GM13977 (cell line): ENCODE data around the gene AGR2.

Experiments used
- DNase-seq: peaks from one replicate; pipeline ENCODE4 v3.0.0; 2012; ENCODE audit warnings: low spot score
- in situ Hi-C: fragments of 300-500 bp; cut with MboI; formaldehyde crosslinking; loops from one replicate; pipeline ENCODE4 v1.12.0; 2022; ENCODE audit warnings: low sequenced_read_pairs, low pct_unique_long_range_greater_than_20kb, mixed read lengths, inconsistent platforms; ENCODE audit not compliant: unreplicated experiment
- TF ChIP-seq, protein P1 (sequence below): IDR thresholded peaks from 2 replicates; pipeline ENCODE4 v1.5.1; 2012; ENCODE audit warnings: mild to moderate bottlenecking, control low read depth; ENCODE audit not compliant: insufficient read depth; ENCODE audit errors: extremely low read depth, missing control alignments

AGR2 gene

DNA sequence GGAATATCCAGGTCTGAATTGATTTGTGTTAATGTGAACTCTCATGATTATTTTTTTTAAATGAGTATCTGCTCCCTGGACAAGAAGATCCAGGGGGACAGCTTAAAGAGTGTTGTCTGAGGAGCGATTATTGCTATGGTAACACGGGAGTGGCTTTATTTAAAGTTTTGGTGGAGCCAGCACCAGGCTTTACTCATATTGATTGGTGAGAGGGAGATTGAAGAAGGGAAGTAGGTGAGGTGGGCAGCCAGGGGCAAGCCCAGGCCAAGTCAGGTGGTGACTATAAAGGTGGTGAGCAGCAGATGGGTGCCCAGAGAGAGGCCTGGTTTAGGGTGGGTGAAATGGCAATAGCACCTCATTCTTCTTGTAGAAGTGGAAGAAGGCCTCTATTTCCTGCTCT lies 10.2 kb upstream of the AGR2 start:
- TF ChIP-seq, protein P1, sequence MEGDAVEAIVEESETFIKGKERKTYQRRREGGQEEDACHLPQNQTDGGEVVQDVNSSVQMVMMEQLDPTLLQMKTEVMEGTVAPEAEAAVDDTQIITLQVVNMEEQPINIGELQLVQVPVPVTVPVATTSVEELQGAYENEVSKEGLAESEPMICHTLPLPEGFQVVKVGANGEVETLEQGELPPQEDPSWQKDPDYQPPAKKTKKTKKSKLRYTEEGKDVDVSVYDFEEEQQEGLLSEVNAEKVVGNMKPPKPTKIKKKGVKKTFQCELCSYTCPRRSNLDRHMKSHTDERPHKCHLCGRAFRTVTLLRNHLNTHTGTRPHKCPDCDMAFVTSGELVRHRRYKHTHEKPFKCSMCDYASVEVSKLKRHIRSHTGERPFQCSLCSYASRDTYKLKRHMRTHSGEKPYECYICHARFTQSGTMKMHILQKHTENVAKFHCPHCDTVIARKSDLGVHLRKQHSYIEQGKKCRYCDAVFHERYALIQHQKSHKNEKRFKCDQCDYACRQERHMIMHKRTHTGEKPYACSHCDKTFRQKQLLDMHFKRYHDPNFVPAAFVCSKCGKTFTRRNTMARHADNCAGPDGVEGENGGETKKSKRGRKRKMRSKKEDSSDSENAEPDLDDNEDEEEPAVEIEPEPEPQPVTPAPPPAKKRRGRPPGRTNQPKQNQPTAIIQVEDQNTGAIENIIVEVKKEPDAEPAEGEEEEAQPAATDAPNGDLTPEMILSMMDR = no peak
- no peak for DNase-seq
- in situ Hi-C loops = no loop called here

DNA sequence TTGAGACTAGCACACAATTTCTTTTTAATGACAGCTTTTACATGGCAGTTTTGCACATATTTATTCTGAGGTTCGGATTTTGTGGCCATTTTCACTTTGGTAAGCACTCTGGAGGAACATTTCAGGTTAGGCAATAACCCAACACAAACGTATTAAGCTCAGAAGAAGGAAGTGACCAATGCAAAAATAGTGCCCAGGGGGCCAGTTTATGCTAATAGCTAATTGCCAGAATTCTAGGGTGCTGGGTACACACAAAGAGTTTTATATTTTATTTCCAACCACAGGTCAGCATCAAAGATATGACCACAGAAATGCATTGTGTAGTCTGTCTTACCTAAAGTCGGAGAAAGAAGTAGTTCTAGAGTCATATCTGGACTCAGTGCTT lies 8.4 kb upstream of the AGR2 start:
- in situ Hi-C loops = no loop called here
- no peak for DNase-seq
- TF ChIP-seq, protein P1 = no peak

DNA sequence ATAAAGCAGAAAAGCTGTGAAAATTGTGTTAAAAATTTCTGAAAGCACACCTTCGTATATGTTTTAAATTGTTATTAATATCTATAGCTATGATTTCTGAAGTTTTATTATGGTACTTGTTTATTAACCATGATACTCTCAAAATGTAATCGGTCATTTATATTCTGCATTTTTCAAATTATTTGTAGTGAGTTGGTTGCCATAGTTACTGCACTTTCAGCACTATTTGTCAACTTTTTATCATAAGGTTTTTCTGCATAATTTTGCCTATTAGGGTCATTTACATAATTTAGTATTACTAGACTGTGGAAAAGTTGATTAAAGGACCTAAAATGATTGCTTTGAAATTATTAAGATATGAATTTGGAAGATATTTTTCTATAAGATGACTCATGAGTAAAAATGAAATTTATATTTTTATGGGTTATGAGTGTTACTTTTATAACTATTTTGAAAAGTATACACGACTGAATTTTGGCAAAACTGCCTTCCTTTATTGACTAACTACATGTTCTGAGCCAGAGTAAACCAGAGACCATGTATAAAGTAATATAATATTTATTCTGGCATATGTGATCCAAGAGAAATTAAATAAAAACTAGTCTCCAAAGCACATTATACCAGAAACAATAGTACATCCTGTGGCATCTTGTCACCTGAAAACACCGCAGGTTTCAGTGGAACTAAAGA lies 7.9 kb upstream of the AGR2 start:
- TF ChIP-seq, protein P1 = no peak
- DNase-seq = no peak
- in situ Hi-C loops = no loop called here

DNA sequence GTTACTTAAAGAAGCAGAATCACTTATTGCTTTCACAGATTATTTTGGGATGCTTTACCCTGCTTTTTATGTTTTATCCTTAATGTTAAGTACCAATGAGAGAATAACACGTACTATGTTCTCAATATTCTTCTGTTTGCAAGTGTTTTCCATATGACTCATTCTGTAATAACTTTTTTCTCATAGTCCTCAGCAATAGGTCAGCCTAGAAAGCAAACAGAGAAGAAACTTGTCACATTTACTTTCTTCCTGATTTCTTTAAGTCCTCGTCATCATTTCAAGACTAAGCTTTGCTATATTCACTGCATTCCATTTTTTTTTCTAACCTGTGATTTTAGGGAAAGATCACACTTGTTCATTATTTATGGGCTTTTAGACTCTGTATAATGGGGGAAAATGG lies 6.8 kb upstream of the AGR2 start:
- TF ChIP-seq, protein P1 = no peak
- in situ Hi-C loops = no loop called here

DNA sequence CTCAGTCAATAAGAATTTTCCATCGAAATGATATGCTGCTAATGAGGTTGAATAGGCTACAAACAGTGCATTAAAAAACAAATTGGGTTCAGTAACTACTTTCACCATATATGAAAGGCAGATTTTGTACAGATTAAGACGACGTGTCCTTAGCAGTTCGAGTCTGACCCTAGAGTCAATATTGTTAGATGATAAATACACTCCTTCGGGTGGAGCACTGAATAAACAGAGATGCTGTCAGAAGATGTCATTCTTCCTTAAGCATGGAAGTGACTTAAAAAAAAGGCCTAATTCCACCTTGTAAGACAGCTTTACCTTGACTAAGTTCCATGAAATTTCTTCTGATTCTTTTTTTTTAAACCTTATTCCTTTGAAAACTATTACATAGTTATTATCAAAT lies 5.8 kb upstream of the AGR2 start:
- DNase-seq = no peak
- in situ Hi-C loops = no loop called here
- TF ChIP-seq, protein P1 = no peak

More for the DNA sequence above, 6.8 kb upstream of the AGR2 start:
- no peak for DNase-seq

DNA sequence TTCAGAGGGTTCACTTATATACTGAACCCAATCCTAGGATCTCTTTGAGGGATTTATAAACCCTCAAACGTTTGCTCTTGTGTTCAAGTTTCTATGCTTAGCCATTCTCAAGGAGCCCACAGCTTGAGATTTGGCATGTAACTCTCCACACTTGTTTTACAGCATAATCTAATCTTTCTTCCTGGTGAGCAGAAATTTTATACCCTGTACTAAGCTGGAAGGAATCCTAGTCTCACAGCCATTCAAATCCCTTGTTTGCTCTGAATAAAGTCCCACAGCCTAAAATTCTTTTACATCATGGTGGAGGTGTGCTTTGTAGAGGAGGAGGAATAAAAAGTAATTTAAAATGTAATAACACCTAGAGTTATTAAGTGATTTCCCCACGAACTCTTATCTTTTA lies 5.3 kb upstream of the AGR2 start:
- TF ChIP-seq, protein P1 = no peak
- no peak for DNase-seq
- in situ Hi-C loops = no loop called here
